ENCODE data around the gene TTC38.

Gene TTC38

DNA sequence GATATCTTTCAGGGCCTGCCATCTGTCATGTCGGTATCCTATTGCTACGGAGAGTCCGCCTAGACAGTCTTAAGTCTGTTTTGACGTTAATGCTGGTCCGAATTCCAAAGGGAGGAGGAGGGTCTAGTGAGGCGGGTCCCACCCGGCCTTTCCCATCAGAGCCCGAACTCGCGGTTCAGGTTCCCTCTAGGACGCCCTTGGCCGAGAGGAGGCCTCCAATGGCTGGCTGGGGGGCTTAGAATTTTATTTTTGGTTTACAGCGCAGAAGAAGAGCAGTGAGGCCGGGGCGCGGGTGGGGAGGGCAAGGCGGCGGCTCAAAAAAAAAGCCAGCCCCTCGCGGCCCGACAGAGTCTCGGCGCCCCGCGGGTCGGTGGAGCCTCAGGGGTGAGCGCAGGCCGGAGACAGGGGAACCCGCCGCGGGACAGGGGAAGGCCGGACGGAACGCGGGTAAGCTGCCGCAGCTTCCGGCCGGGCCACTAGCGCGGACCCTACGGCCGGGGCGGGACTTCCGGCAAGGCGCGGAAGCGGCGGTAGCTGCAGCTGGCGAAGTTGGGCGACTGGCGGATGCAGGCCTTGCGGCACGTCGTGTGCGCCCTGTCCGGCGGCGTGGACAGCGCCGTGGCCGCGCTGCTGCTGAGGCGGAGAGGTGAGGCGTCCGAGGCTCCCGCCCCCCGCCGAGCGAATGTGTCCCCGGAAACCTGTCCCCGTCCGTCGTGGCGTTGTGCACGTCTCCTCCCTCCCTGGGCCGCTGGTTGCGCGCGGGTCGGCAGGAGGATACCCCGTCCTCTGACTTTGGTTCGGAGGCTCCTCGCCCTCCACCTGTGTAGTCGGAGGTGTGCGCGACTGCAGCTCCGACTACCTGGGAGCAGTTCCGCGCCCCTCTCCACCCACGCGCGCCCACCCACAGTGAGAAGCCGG lies 67.7 kb downstream of the TTC38 start, which contains the start of gene TRMU:
TSS of gene TRMU (plus strand) at position 514 of the 918 bp plus-strand sequence. CDS start at position 565, 51 bp downstream.
- no peak for DNase-seq

DNA sequence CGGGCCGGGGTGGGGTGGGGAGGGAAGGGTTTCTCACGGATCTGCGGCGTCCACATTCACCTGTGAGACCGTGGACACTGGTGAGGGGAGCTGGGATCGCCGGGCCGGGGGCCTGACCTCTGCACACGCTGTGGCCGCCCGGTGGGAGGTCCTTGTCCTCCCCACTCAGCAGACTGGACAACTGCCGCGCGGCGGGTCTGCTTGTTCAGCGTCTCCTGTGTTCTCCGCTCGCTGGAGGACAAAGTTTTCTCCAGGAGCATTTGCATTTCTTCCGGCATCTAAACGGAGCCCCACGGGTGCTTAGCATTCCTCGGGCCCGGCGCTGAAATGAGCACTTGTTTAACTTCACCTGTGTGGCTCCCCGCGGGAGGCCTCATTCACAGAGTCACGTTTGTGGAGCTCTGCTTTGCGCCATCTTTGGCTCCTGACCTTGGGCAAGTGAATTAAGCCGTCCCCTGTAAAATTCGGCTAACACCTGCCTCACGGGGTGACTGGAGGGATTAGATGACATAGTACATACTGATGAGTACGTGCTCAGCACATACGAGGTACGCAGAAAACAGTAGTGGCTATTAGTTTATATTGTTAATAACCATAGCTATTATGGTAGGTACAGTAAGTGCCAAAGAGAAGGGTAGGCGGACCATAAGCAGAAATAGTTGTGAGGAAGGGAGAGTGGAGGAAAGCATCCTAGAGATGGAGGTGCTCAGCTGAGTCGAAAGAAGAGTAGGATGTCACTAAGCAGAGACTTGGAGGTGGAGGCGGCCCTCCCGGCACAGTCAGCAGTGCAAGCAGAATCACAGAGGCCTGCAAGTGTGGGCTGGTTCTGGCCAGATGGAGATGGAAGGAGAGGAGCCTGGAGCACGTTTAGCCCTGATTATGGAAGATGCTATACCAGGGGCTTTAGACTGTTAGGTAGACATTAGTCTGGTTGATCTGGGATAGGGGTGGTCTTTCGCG lies 68.6 kb downstream of the TTC38 start:
- no peak for DNase-seq

DNA sequence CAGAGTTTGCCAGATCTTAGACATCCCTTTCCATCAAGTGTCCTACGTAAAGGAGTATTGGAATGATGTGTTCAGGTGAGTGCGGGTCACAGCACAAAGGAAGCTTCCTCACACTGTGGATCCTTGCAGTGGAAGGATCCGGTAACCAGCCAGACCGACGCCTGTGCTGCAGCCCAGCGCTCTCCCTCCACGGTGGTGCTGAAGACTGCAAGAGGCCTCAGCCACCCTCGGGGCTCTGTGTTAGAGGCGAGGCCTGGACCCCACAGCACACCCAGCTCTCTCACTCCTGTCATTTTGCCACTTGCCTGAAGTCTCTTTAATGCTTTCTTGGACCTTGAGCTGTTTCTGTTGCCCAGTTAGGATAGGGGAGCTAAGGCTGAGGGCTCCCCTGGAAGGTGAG lies 70.1 kb downstream of the TTC38 start:
- DNase-seq: no peak

DNA sequence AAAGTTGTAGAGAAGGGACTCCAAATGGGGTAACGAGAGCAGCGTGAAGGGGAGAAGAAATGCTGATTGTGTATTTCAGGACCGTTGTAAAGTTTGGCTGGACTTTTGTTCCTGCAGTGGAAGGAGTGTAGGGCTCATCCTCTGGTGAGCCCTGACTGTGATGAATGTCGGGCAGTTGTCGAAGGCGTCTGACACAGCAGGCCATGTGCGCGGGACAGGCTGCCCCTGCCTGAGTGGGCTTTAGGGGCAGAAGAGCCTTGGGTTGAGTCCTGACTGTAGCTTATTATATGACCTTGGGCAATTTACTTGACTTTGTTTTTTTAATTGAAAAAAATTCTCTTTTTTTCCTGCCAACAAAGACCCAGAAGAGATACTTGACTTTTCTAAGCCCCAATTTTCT lies 70.8 kb downstream of the TTC38 start:
- no peak for DNase-seq

DNA sequence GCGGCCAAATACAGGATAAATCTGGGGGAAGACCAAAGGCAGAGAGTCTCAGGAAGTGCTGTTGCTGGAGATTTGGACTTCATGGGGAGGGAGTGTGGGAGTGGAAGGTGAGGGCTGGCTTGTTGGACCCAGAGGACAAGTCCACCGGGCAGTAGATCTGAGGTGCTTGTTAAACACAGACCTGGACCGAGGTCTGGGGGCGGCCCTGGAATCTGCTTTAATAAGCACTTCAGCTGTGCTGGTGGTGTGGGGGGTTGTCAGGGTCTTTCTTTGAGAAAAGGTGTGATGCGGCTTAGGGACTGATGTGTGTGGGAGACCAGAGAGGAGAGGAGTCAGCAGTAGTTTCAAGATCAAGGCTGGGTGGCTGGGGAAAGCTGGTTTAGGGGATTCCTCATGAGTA lies 72.1 kb downstream of the TTC38 start:
- DNase-seq: no peak

DNA sequence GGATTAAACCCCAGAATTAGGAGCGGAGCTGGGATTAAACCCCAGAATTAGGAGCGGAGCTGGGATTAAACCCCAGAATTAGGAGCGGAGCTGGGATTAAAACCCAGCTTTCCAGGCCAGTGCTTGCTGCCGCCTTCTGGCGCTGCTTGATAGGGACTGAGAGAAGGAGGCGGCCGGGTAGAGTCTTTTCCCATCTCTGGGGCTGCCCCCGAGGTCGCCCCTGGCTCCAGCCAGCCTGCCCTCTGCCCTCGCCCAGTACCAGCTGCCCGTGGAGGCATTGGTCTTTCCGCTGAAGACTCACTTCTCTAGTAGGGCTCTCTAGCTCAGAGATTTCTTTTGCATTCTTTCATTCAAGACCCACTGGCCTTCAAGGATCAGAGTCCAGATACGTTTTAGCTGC lies 72.9 kb downstream of the TTC38 start:
- no peak for DNase-seq

Measured in cortex of kidney (tissue), 1 donor.